ENCODE measurements around the gene CERS6.

DNA sequence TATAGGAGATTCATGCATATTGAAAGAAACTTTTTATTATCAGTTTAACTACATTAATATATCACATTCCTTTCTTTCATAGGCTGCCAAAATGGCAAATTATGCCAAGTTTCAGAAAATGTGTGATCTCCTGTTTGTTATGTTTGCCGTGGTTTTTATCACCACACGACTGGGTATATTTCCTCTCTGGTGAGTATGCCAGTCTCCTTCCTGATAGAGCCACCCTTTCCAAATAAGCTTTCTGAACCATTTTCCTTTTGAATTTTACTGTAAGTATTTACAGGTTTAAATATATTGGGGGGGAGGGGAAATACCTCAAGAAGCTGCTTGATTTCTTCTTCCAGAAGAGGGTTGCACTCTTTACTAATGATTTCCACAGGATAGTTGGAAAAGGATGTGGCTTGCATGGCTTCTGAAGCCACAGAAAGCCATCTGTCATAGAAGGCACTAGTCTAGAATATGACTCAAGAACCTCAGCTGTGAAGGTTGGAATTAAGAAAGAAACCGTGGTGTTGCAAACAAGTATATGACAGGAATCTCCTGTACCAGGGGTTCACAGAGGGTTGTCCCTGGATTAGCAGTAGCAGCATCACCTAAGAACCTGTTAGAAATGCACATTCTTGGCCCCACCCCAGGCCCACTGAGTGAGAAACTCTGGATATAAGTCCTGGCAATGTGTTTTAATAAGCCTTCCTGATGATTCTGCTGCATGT lies 261.9 kb downstream of the CERS6 start:
- TF ChIP-seq CTCF (conservative IDR thresholded peaks at IDR 0.05) (no peak), ZFX (IDR thresholded peaks at IDR 0.05) (no peak)
